IMR-90 (cell line): ENCODE results near the gene RAB27A. TPM values are rescaled to one million over a fixed set of nuclear protein-coding genes. Genes with fewer than 3 reads are reported as not detected.

Experiments
- ATAC-seq: fragments of 200-7000 bp; cut with Tn5 transposase; 2 replicates; pipeline ENCODE4 v1.9.1; 2020; ENCODE audit warnings: low read depth, mild to moderate bottlenecking, moderate library complexity
- BruUV-seq: library from RNA; stranded (reverse); fragments of 400-500 nt; replicated peaks from 2 replicates; lab custom pipeline; 2021; lab: Mats Ljungman, UMichigan
- CTCF ChIA-PET: fragments of 300-600 bp; formaldehyde crosslinking; extraction: SDS; loops from one replicate; lab custom pipeline; 2021; ENCODE audit warnings: antibody characterized with exemption; lab: Yijun Ruan, JAX
- POLR2A ChIA-PET: fragments of 300-600 bp; sonication (Branson Sonifier 250); formaldehyde crosslinking; loops from one replicate; lab custom pipeline; 2022; ENCODE audit warnings: antibody characterized with exemption; ENCODE audit not compliant: unreplicated experiment; lab: Charles Lee
- DNase-seq: peaks from one replicate; pipeline ENCODE4 v3.0.0; 2013
- H2AFZ ChIP-seq: replicated peaks from 2 replicates; pipeline ENCODE3; 2013; ENCODE audit warnings: low read length, mild to moderate bottlenecking; ENCODE audit not compliant: poor library complexity
- H2AK5ac ChIP-seq: 2 replicates; pipeline ENCODE4 v1.6.1; 2013; ENCODE audit warnings: low read depth, low read length, inconsistent platforms
- H2AK9ac ChIP-seq: replicated peaks from 2 replicates; pipeline ENCODE3; 2013; ENCODE audit warnings: mild to moderate bottlenecking, low read depth, low read length, moderate library complexity; ENCODE audit not compliant: poor library complexity
- H2BK120ac ChIP-seq: 2 replicates; pipeline ENCODE4 v1.6.1; 2013; ENCODE audit warnings: low read depth, low read length, inconsistent platforms
- H2BK15ac ChIP-seq: 3 replicates; pipeline ENCODE4 v1.6.1; 2013; ENCODE audit warnings: low read depth, low read length, inconsistent platforms
- H2BK20ac ChIP-seq: 2 replicates; pipeline ENCODE4 v1.6.1; 2013; ENCODE audit warnings: low read depth, mild to moderate bottlenecking, inconsistent platforms, low read length, moderate library complexity
- H2BK5ac ChIP-seq: 2 replicates; pipeline ENCODE4 v1.6.1; 2013; ENCODE audit warnings: mild to moderate bottlenecking, low read depth, low read length, inconsistent platforms; ENCODE audit not compliant: poor library complexity, severe bottlenecking
- H3K14ac ChIP-seq: replicated peaks from 2 replicates; pipeline ENCODE4 v1.6.1; 2013; ENCODE audit warnings: low read depth, low read length, inconsistent platforms
- H3K18ac ChIP-seq: 2 replicates; pipeline ENCODE4 v1.6.1; 2013; ENCODE audit warnings: low read depth, low read length, control low read depth
- H3K23ac ChIP-seq: 2 replicates; pipeline ENCODE4 v1.6.1; 2013; ENCODE audit warnings: low read depth, low read length, inconsistent platforms
- H3K27ac ChIP-seq: 2 replicates; pipeline ENCODE4 v1.5.1; 2013; ENCODE audit warnings: mild to moderate bottlenecking, control low read depth, low read length; ENCODE audit not compliant: insufficient read depth
- H3K27me3 ChIP-seq: 2 replicates; pipeline ENCODE4 v1.6.1; 2013; ENCODE audit warnings: low read length; ENCODE audit not compliant: control insufficient read depth, insufficient read depth
- H3K36me3 ChIP-seq: 2 replicates; pipeline ENCODE4 v1.6.1; 2013; ENCODE audit warnings: low read length, mixed read lengths; ENCODE audit not compliant: control insufficient read depth, insufficient read depth
- H3K4ac ChIP-seq: 2 replicates; pipeline ENCODE4 v1.6.1; 2013; ENCODE audit warnings: low read depth, low read length, inconsistent platforms
- H3K4me1 ChIP-seq: 2 replicates; pipeline ENCODE4 v1.6.1; 2013; ENCODE audit warnings: low read length, mixed read lengths; ENCODE audit not compliant: control insufficient read depth, insufficient read depth
- H3K4me2 ChIP-seq: 2 replicates; pipeline ENCODE4 v1.6.1; 2013; ENCODE audit warnings: low read depth, mild to moderate bottlenecking, control low read depth, low read length, moderate library complexity
- H3K4me3 ChIP-seq: 2 replicates; pipeline ENCODE4 v1.5.1; 2013; ENCODE audit warnings: low read depth, mild to moderate bottlenecking, control low read depth, low read length, moderate library complexity; ENCODE audit not compliant: insufficient read depth
- H3K56ac ChIP-seq: 2 replicates; pipeline ENCODE4 v1.6.1; 2013; ENCODE audit warnings: low read length, inconsistent platforms; ENCODE audit not compliant: insufficient read depth; ENCODE audit errors: extremely low read depth
- H3K79me1 ChIP-seq, 2 experiments: 2 replicates each; pipeline ENCODE4 v1.6.1; 2013; ENCODE audit warnings: low read length in 2 of 2, inconsistent platforms in 1 of 2, low read depth in 1 of 2
- H3K9ac ChIP-seq: 2 replicates; pipeline ENCODE4 v1.6.1; 2013; ENCODE audit warnings: low read depth, low read length, control low read depth
- H3K9me1 ChIP-seq: 2 replicates; pipeline ENCODE4 v1.6.1; 2013; ENCODE audit warnings: low read length, inconsistent platforms; ENCODE audit not compliant: insufficient read depth
- H3K9me3 ChIP-seq: 2 replicates; pipeline ENCODE4 v1.6.1; 2013; ENCODE audit warnings: low read length; ENCODE audit not compliant: control insufficient read depth, insufficient read depth
- H4K20me1 ChIP-seq: 2 replicates; pipeline ENCODE4 v1.6.1; 2013; ENCODE audit warnings: low read length, inconsistent platforms; ENCODE audit not compliant: insufficient read depth
- H4K5ac ChIP-seq: 2 replicates; pipeline ENCODE4 v1.6.1; 2013; ENCODE audit warnings: mild to moderate bottlenecking, low read depth, low read length, control low read depth
- H4K8ac ChIP-seq, 2 experiments: 2 replicates each; pipeline ENCODE4 v1.6.1; 2013; ENCODE audit warnings: low read depth in 2 of 2, low read length in 2 of 2, control low read depth in 1 of 2, inconsistent platforms in 1 of 2
- H4K91ac ChIP-seq: 2 replicates; pipeline ENCODE4 v1.6.1; 2013; ENCODE audit warnings: low read depth, low read length, inconsistent platforms; ENCODE audit not compliant: insufficient read depth
- CEBPB ChIP-seq: IDR thresholded peaks from 2 replicates; pipeline ENCODE4 v1.6.1; 2012; ENCODE audit warnings: low read depth, low read length, improper control_type of control experiment
- CHD1 ChIP-seq: IDR thresholded peaks from 2 replicates; pipeline ENCODE4 v1.6.1; 2012; ENCODE audit warnings: low read depth, low read length, improper control_type of control experiment
- POLR2A ChIP-seq: IDR thresholded peaks from 2 replicates; pipeline ENCODE4 v1.6.1; 2012; ENCODE audit warnings: mild to moderate bottlenecking, low read depth, low read length
- RAD21 ChIP-seq: IDR thresholded peaks from 2 replicates; pipeline ENCODE4 v1.6.1; 2012; ENCODE audit warnings: low read length, improper control_type of control experiment
- WGBS, 2 experiments: methylation state at CpG; one replicate each; pipeline versions ENCODE4 v1.1.5 to v1.1.7; 2013; ENCODE audit warnings: missing lambda C conversion rate in 2 of 2; ENCODE audit not compliant: insufficient read length in 1 of 2; ENCODE audit errors: extremely low coverage in 2 of 2; 5-methylcytosine and 5-hydroxymethylcytosine counted together
- dilution Hi-C: fragments of 300-500 bp; cut with HindIII; formaldehyde crosslinking; loops from one replicate; pipeline ENCODE4 v1.14.3; 2018; ENCODE audit warnings: low sequenced_read_pairs; ENCODE audit not compliant: unreplicated experiment
- in situ Hi-C: fragments of 300-500 bp; cut with MboI; formaldehyde crosslinking; loops from 3 replicates; pipeline ENCODE4 v1.14.3; 2019; ENCODE audit warnings: low sequenced_read_pairs, inconsistent platforms, mixed read lengths
- intact Hi-C: fragments of 100-400 bp; cut with micrococcal nuclease; formaldehyde crosslinking; loops from 2 replicates; pipeline ENCODE4 v1.10.0; 2022
- polyA plus RNA-seq, 3 experiments: library from polyadenylated mRNA; depleted of rRNA; stranded (reverse); fragments of >200 nt; gene quantifications; 2 replicates each; pipeline ENCODE4 v1.2.3, GENCODE V29; 2012; ENCODE audit warnings: low replicate concordance in 1 of 3
- total RNA-seq: library from RNA; depleted of rRNA; stranded (reverse); fragments of >200 nt; gene quantifications from 2 replicates; pipeline ENCODE4 v1.2.3, GENCODE V29; 2012
- TF ChIP-seq, protein P1 (sequence below): fragments of 150-350 bp; IDR thresholded peaks from 2 replicates; pipeline ENCODE4 v1.6.1; 2017; ENCODE audit warnings: mild to moderate bottlenecking, antibody characterized with exemption, low read length, low read depth

The RAB27A gene
- total and polyA plus RNA-seq, 2 of the 4 experiments (the other 2 are of a cell fraction) = 4.8 to 13.7 TPM

DNA sequence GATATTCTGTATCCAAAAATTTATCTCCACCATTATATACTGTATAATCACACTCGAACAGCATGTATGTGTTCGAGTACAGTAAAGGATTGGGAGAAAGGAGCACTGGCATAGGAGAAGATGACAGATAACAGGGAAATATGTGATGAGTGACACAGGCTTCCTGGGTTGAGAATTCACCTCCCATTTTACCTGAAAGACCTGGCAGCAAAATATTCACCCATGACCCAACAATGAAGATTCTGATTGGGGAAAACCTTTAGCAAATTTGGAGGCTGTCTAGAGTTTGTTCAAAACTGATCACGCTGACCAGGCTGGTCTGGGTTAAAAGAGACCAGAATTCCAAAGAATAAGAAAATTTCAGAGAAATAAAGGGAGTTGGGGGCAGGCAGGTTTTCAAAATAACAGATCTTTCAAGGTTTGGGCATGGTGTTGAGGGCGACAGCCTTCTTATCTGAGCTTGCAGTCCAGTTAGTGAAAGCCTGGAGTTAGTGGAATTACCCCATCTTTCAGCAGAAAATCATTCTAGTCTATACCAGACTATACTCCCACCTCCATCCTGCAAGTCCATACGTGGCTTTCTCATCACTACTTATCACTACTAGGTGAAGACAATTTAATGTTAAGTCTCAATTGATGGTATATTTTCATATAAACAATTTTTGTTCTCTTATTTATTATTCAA lies 50.0 kb downstream of the RAB27A start:
- Histone ChIP-seq H3K4me2 (no peak overlapping the region), H3K56ac (no peak overlapping the region), H3K9me1 (peaks cover 3% of the 10 kb centered on the region; the same call in 1 of the 2 replicates), H3K14ac (no peak overlapping the region), H3K36me3 (no peaks in the 10 kb centered on the region), H3K79me1 (peaks cover 0 to 3% of the 10 kb centered on the region in 2 experiments; a peak in 2 of 4 replicates), H2BK20ac (no peak overlapping the region), H3K9me3 (no peaks in the 10 kb centered on the region), H2AK5ac (no peak overlapping the region), H3K9ac (no peak overlapping the region), H4K20me1 (no peaks in the 10 kb centered on the region), H3K27ac (no peak overlapping the region), H2AK9ac (no peak overlapping the region), H3K4me3 (no peak overlapping the region), H3K18ac (no peak overlapping the region), H4K8ac (no peak overlapping the region), H3K4me1 (no peaks in the 10 kb centered on the region), H2BK120ac (no peak overlapping the region), H3K23ac (no peak overlapping the region), H3K4ac (no peak overlapping the region), H4K5ac (no peak overlapping the region), H4K91ac (no peak overlapping the region), H3K27me3 (no peaks in the 10 kb centered on the region), H2BK15ac (no peak overlapping the region), H2BK5ac (no peak overlapping the region), H2AFZ (no peak overlapping the region)
- ATAC-seq (no peak), DNase-seq (no peak)
- BruUV-seq = no TSS peak
- no CpG with 5 or more reads among the region's 5 CpGs for WGBS, 2 experiments
- CTCF ChIA-PET = interaction anchor here (0.5 kb wide), 1 partner anchor 418 kb away, joined by 5 read pairs; no protein-coding TSS in a partner anchor
- TF ChIP-seq, protein P1, sequence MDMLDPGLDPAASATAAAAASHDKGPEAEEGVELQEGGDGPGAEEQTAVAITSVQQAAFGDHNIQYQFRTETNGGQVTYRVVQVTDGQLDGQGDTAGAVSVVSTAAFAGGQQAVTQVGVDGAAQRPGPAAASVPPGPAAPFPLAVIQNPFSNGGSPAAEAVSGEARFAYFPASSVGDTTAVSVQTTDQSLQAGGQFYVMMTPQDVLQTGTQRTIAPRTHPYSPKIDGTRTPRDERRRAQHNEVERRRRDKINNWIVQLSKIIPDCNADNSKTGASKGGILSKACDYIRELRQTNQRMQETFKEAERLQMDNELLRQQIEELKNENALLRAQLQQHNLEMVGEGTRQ = no peak
- TF ChIP-seq RAD21 (no peak), CHD1 (no peak), POLR2A (no peak), CEBPB (no peak)
- in situ Hi-C loops = no loop called here
- dilution Hi-C loops = no loop called here
- intact Hi-C loops = no loop called here
- POLR2A ChIA-PET = no interaction called here
